ENCODE results near the gene CCDC134. TPM values are rescaled to one million over a fixed set of nuclear protein-coding genes. Genes with fewer than 3 reads are reported as not detected.
A peak's percentile ranks its signal among the peaks of the same experiment; 100 is the strongest.
"Not testable (repeated sequence)": the region's sequence is repeated elsewhere in the genome, so short reads cannot be mapped to it uniquely, and the experiment has no call there.

Gene CCDC134
- total RNA-seq, 1 donor, result 8.3 TPM

DNA sequence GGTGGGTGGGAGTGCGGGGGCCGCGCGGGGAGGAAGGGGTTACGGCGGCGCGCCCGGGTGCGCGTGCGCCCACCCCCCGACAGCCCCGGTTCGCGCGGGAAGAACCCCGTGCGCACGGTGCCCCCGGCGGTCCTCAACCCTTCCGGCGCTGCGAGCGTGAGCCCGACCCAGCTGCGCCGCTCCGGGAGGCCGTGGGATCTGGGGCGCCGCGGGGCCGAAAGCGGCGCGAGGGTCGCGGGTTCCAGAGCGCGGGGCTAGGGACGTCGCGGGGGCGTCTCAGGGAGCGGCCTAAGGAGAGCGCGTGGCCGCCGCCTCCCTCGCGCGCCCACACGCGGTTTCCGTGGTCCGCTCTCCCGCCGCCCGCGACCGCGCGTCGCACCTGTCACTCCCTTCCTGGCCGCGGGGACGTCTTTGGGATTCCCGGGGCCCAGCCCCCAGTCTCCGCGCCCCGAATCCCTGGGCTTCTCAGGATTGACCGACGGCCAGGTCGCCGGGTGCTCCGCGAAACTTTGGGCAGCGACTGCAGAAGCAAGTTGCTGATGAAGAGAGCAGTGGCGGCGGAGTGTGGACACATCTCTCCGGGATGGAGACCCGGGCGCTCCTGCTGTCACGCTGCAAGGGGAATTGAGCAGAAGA is 33.0 kb downstream of the CCDC134 start:
- H3K4me1 ChIP-seq (ENCODE audit: insufficient read depth, low read length), result peaks cover 14% of the 10 kb centered on the region
- peak; percentile 82 for DNase-seq (ENCODE audit: insufficient read length, low spot score, missing footprints)
- H3K27me3 ChIP-seq (ENCODE audit: insufficient read depth, low read length), result no peaks in the 10 kb centered on the region
- peaks cover 17% of the 10 kb centered on the region for H3K36me3 ChIP-seq (ENCODE audit: insufficient read depth, low read length)
- peaks cover 44% of the 10 kb centered on the region for H3K79me2 ChIP-seq (ENCODE audit: insufficient read depth, low read length)
- peak overlapping the region; percentile 88 for H3K4me3 ChIP-seq (ENCODE audit: insufficient read depth, low read length)
- peak overlapping the region; percentile 76 for H2AFZ ChIP-seq (ENCODE audit: low read length)
- no peaks in the 10 kb centered on the region for H3K9me3 ChIP-seq (ENCODE audit: low read depth, low read length)
- TF ChIP-seq, protein P1, sequence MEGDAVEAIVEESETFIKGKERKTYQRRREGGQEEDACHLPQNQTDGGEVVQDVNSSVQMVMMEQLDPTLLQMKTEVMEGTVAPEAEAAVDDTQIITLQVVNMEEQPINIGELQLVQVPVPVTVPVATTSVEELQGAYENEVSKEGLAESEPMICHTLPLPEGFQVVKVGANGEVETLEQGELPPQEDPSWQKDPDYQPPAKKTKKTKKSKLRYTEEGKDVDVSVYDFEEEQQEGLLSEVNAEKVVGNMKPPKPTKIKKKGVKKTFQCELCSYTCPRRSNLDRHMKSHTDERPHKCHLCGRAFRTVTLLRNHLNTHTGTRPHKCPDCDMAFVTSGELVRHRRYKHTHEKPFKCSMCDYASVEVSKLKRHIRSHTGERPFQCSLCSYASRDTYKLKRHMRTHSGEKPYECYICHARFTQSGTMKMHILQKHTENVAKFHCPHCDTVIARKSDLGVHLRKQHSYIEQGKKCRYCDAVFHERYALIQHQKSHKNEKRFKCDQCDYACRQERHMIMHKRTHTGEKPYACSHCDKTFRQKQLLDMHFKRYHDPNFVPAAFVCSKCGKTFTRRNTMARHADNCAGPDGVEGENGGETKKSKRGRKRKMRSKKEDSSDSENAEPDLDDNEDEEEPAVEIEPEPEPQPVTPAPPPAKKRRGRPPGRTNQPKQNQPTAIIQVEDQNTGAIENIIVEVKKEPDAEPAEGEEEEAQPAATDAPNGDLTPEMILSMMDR (IDR thresholded peaks at IDR 0.05; ENCODE audit: extremely low read depth, low read depth, low read length), result no peak
- H3K27ac ChIP-seq (ENCODE audit: low read depth, low read length), result peak overlapping the region; percentile 90
- H4K20me1 ChIP-seq (ENCODE audit: insufficient read depth, low read length), result peaks cover 22% of the 10 kb centered on the region
- peak overlapping the region; percentile 87 for H3K4me2 ChIP-seq (ENCODE audit: insufficient read depth, low read length)

GRCh38 chr22:41834005-41834944 is 33.8 kb downstream of the CCDC134 start:
- H3K9me3 ChIP-seq (ENCODE audit: low read depth, low read length), result no peaks in the 10 kb centered on the region
- no peaks in the 10 kb centered on the region for H3K27me3 ChIP-seq (ENCODE audit: insufficient read depth, low read length)
- H3K36me3 ChIP-seq (ENCODE audit: insufficient read depth, low read length), result peaks cover 17% of the 10 kb centered on the region
- peak overlapping the region; percentile 87 for H3K4me2 ChIP-seq (ENCODE audit: insufficient read depth, low read length)
- peaks cover 52% of the 10 kb centered on the region for H3K79me2 ChIP-seq (ENCODE audit: insufficient read depth, low read length)
- peaks cover 22% of the 10 kb centered on the region for H4K20me1 ChIP-seq (ENCODE audit: insufficient read depth, low read length)
- DNase-seq (ENCODE audit: insufficient read length, low spot score, missing footprints), result peak; percentile 77
- TF ChIP-seq, protein P1 (IDR thresholded peaks at IDR 0.05; ENCODE audit: extremely low read depth, low read depth, low read length), result no peak
- peak overlapping the region; percentile 76 for H2AFZ ChIP-seq (ENCODE audit: low read length)
- H3K4me3 ChIP-seq (ENCODE audit: insufficient read depth, low read length), result peak overlapping the region; percentile 88
- peak overlapping the region; percentile 90 for H3K27ac ChIP-seq (ENCODE audit: low read depth, low read length)
- H3K4me1 ChIP-seq (ENCODE audit: insufficient read depth, low read length), result peaks cover 14% of the 10 kb centered on the region

- Histone ChIP-seq H3K36me3 (ENCODE audit: insufficient read depth, low read length) (peaks cover 17% of the 10 kb centered on the region), H3K4me1 (ENCODE audit: insufficient read depth, low read length) (peaks cover 14% of the 10 kb centered on the region), H3K79me2 (ENCODE audit: insufficient read depth, low read length) (peaks cover 61% of the 10 kb centered on the region), H4K20me1 (ENCODE audit: insufficient read depth, low read length) (peaks cover 26% of the 10 kb centered on the region)
- not testable (repeated sequence) for H2AFZ ChIP-seq (ENCODE audit: low read length); H3K27ac ChIP-seq (ENCODE audit: low read depth, low read length); DNase-seq (ENCODE audit: insufficient read length, low spot score, missing footprints); H3K4me2 ChIP-seq (ENCODE audit: insufficient read depth, low read length); H3K9me3 ChIP-seq (ENCODE audit: low read depth, low read length); H3K4me3 ChIP-seq (ENCODE audit: insufficient read depth, low read length); H3K27me3 ChIP-seq (ENCODE audit: insufficient read depth, low read length)
Observed at GRCh38 chr22:41835462-41835861, 35.0 kb downstream of the CCDC134 start.

- Histone ChIP-seq H3K4me3 (ENCODE audit: insufficient read depth, low read length) (no peak overlapping the region), H3K4me2 (ENCODE audit: insufficient read depth, low read length) (no peak overlapping the region), H3K9me3 (ENCODE audit: low read depth, low read length) (no peaks in the 10 kb centered on the region), H3K27me3 (ENCODE audit: insufficient read depth, low read length) (no peaks in the 10 kb centered on the region), H2AFZ (ENCODE audit: low read length) (no peak overlapping the region), H3K36me3 (ENCODE audit: insufficient read depth, low read length) (peaks cover 17% of the 10 kb centered on the region), H3K79me2 (ENCODE audit: insufficient read depth, low read length) (peaks cover 72% of the 10 kb centered on the region), H3K4me1 (ENCODE audit: insufficient read depth, low read length) (peaks cover 14% of the 10 kb centered on the region), H4K20me1 (ENCODE audit: insufficient read depth, low read length) (peaks cover 34% of the 10 kb centered on the region), H3K27ac (ENCODE audit: low read depth, low read length) (no peak overlapping the region)
- DNase-seq (ENCODE audit: insufficient read length, low spot score, missing footprints), result no peak
- TF ChIP-seq, protein P1 (IDR thresholded peaks at IDR 0.05; ENCODE audit: extremely low read depth, low read depth, low read length), result no peak
Observed at GRCh38 chr22:41836551-41836950, 36.1 kb downstream of the CCDC134 start.

Data from osteoblast (primary cell).